Stimulated activated CD4-positive, alpha-beta T cell treated with anti-CD3 and anti-CD28 coated beads, Interleukin-2, amount 100 ng/mL, for 4 hours (primary cell): ENCODE data around the gene COL18A1.
"Not testable (repeated sequence)": the region's sequence is repeated elsewhere in the genome, so short reads cannot be mapped to it uniquely, and the experiment has no call there.

ENCODE experiments used
- DNase-seq: peaks from one replicate; pipeline ENCODE4 v3.0.0-alpha.2; 2020; ENCODE audit warnings: low read depth

The COL18A1 gene

DNA sequence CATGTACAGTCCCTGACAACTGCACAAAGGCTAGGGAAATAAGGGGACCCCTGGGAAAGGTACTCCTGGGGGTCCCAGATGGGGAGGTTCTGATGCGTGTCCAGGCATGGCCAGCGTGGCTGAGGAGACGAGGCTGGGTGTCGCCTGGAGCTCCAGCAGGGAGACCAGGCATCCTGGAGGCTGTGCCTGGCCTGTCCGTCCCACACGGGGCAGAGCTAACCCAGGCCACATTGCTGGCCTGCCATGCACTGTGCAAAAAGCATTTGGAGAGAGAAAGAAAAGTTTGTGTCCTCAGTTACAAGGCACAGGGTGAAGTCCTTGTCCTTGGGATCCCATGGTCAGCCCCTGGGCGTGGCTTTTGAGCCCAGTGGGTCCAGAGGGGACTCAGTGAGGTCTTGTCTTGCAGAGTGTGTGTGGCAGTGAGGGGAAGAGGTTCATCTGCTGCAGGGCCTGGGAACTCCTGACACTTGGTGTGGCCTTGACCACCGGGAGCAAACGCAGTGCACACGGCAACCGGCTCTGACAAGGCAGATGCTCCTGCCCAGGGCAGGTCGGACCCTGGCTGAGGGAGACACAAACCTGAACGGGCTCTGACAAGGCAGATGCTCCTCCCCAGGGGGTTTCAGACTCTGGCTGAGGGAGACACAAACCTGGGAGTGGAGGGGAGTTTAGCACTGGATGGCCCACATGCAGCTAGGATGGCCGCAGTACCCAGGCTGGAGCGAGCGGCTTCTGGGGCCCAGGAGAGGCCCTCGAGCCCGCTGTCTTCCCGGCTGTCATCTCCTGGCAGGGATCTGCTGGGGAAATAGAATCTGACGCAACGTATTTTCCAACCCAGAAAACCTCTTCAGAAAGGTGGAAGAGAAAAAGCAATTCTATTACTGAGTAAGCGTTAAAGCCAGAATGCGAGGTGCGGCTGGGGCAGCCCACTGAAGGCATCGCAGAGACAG lies 37.3 kb upstream of the COL18A1 start:
- no peak for DNase-seq

DNA sequence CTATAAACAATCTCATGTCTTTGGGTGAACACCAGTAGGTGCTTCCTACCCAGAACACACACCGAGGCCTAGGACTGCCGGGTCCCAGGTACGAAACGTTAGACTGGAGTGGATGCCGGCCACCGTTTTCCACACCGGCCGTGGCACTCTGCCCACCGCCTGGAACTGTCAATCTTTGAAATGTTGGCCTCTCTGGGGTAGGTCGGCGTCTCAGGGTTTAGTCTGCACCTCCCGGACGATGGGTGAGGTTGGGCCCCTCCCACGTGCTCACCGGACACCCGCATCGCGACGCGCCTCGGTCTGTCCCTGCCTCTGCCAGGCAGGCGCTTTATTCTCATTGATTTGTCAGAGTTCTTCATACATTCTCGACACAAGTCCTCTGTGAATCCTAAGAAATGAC lies 35.9 kb upstream of the COL18A1 start:
- not testable (repeated sequence) for DNase-seq

DNA sequence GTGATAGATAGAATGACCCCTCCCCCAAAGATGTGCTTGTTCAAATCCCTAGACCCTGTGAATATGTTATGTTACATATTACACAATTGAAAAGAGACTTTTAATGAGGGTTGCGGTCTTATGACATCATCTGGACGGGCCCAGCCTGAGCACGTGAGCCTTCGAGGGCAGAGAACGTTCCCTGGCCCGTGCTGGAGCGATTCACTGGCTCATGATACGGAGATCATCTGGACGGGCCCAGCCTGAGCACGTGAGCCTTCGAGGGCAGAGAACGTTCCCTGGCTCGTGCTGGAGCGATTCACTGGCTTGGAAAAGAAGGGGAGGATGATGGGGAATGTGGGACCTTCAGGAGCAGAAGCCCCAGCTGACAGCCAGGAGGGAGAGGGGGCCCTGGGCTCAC lies 34.4 kb upstream of the COL18A1 start:
- DNase-seq = no peak

DNA sequence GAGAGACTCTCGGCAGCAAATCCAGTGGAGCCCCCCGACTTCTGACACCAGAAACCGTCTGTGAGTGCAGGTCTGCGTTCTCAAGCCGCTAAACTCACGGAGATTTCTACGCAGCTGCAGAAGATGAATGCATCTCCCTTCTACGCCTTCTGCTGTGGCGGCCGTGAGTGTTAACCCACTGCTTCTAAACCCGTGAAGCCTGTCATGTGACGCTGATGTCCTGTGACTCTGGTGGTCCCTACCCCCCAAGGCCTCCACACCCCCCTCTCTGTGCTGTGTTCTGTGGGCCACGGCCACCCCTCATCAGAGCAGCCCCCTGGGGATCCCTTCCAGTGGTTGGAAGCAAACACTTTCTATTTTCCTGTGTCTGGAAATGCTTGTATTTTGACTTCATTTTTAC lies 33.9 kb upstream of the COL18A1 start:
- no peak for DNase-seq

DNA sequence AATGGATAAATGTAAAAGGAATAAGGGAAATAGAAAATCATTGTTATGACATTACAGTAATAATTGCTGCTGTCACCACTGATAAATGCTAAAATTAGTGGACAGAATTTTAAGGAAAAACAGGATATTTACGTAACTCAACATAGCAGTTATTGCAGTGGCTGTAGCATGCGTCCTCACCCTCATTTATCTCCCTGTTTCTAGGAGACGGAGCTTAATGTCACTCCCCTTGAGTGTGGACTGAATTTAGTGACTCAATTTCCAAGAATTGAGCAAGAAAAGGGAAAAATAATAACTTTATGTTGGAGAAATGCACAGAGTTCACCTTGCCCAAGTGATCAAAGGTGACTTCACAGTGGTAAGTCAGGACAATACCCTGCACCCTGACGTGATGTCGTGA lies 33.3 kb upstream of the COL18A1 start:
- no peak for DNase-seq

DNA sequence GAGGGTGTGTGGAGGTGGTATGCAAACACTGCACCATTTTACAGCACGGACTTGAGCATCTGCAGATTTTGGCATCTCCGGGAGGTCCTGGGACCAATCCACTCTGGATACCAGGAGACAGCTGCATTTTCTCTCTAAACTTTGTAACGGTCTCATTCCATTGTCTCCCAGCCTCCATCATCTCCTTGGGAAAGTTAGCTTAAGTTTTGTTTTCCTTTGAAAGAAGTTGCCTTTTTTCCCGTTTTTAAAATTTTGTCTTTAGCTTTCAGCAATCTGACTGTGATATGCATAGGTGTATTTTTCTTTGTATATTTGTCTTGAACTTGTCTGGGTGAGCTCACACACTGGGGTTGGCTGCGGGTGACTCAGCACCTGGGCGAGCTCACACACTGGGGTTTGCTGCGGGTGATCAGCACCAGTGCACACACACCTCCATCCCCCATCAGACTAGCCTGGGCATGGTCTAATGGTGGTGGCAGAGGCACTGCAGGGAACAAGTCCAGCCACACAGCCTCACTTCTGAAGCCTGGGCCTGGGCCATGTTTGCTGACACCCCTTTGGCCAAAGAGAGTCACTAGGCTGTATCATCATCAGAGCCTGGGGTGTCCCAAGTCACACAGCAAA lies 32.1 kb upstream of the COL18A1 start:
- DNase-seq = no peak

DNA sequence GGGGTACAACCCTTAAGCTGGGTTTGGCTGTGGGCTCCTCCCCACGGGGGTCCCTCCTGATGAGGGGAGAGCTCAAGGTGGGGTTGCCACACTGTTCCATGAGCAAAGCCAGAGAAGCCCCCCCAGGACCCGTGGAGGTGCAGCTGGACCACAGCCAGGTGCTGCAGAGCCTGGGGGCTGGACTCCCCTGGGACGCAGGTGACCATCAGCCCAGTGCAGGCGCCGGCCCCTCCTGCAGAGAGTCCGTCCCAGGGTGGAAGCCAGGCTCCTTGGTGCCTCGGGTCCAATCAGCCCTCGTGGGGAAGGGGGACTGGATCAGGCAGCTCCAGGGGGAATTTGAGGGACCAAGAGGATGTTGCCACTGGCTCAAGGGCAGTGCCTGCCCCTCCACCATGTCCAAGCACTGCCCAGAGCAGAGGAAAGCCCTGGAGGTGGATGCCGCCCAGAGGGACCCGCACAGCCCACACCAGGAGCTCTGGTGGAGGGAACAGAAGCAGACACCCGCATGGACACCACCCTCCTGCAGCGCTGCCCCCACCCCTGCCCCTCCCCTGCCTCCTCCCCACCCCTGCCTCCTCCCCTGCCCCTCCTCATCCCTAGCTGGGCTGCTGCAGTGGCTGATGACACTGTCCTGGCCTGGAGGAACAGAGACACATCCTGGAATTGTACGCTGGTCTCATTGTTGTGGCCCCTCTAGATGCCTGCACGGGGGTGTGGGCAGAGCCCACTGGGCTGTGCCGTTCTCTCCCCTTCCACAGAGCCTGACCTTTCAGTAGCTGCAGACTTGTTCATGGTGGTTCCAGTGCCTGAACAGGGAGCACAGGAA lies 30.8 kb upstream of the COL18A1 start:
- no peak for DNase-seq

DNA sequence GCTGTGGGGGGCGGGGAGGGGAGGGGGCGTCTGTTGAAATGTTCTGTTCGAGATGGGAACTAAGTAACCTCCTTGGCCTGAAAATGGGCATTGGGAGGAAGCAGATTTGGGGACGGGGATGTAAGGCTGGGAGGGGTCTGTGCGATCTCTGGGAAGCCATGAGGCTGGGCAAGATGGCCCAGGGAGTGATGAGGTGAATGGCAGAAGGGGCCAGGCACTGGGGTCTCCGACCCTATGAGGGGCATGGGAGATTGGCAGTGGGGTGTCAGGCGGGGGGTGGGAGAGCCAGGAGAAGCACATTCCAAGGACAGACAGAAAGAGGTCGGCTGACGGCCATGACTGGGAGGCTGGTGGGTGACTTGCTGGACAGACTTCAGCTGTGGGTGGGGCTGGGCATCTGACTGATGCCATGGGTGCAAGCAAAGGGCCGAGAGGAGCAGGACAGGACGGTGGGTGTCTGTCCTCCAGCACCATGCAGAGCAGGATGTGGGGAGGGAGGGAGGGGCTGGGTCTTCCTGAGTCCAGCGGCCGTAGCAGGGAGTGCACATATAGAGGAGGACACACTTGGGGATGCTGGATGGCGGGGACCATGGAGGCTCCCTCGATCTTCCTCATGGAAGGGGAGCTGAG lies 30.0 kb upstream of the COL18A1 start:
- DNase-seq = no peak

DNA sequence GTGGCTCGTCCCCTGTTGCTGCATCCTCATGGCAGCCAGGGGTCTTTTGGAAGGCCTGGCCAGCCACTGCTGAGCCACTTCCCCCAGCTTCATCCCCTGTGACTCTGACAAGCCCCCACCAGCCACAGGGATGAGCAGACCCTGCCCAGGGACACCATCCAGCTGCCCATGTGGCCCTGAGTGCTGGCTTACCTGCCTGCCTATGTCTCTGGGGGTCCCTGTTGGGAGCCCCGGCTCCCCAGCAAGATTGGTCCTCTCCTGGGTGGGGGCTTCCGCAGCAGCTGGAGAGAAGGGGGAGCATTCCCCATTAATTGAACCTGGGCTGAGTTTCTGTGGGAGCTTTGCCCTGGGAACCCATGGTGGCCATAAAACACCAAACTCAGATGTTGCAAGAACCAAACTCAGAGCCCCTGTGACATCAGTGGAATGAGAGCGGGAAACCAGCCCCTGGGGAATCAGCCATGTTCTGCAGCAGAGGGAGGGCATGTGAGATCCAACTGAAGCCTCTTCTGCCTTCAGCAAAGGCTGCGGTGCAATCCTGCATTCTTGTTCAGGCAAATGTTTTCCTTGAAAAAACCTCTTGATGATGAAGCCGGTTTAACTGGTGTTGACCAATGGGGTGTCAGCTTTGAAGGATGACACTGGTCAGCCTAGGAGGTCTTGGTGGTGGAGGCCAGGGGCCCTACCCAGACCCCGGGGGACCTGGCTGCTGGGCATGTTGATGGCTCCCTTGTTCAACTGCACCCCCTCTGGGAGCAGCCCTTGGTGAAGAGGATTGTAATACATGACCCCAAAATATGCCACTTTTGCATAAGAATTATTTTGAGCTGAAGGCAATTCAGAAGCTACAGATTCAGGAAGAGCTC lies 28.3 kb upstream of the COL18A1 start:
- no peak for DNase-seq

DNA sequence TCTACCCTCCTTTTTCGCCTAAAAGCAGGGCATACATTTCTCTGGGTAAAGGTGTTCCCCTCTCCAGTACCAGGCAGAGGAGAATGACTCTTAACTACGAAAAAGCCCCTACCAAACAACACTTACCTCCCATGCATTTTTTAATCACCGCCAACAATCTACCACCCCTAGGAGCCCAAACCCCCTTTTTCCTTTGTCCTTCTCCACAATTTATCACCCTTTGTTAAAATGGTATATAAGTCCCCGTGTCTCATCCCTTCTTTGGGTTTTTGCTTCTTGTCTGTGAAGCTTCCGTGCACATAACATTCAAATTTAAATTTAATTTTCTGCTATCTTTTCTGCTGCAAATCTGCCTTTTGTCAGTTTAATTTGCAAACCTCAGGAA lies 27.6 kb upstream of the COL18A1 start:
- no peak for DNase-seq

DNA sequence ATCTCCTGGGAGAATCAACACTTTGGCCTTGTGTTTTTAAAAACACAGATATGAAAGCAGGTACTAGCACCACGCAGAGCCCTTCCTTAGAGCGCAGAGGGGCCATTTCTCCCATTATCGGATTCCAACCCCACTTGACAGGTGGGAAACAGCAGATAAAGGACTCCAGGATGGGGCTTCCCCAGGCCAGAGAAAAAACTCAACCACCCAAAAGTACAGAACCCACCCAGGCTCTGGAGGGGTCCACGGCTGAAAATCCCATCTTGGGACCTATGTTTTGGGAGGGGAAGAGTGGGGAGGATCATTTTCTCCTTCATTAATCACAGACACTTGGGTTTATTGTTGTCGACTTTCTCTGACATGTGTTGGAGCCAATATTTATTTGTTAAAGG lies 27.1 kb upstream of the COL18A1 start:
- no peak for DNase-seq

DNA sequence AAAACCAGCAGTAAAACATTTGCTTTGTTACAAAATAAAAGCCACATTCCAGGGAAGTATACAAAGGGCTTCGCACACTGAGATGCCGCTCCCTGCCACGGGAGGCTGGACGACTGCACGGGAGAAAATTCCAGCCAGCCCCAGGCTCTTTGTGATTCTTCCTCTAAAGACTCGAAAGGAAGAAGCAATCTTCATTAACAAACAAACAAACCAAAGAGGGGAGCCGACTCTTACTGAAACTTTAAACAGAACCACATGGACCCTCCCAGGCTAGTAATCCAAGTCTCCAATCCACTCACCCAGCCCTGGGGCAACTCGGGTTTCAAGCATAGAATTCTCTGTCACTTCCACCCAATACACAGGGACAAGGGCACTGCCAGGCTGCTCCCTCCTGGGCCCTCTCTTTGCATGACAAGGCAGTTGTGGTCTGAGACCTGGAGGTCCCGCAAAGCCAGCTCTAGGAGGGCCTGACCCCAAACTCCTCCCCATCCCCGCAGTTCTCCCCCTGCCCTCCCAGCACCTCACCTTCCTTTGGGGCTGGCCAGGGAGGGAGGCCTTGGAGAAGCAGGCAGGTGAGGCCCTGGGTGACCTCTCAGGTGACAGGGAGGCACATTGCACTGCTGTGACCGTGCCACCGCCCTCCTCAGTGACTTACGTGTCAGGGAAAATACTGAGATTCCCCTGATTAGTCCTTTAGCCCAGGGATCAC lies 26.6 kb upstream of the COL18A1 start:
- no peak for DNase-seq

DNA sequence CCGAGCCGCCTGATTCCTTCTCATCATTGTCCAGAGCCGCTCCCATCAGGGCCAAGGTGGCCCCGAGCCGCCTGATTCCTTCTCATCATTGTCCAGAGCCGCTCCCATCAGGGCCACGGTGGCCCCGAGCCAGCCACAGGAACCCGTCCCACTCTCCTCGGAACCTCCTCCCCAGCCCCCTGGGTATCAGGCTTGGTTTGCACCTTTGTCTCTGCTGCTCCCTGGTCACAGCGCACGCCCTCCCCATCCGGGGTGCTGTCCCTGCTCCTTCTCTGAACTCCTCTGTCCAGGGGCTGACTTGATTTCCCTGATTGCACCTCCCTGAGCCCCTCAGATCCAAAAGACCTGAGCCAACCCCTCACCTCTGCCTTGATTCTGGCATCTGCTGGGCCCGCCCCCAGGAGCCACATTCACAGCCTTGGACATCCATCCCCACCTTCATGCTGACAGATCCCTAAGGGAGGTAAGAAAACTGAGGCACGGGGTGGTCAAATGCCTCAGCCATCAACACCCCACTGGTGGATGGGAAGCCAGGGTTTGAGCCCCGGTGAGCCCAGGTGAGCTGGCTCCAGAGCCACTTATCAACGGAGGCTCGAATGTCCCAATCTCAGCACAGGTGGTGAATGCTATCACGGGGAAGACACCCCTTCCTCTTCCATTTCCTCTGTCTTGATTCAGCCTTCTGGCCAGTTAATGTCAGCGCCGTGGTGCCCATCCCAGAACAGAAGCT lies 25.6 kb upstream of the COL18A1 start:
- no peak for DNase-seq

DNA sequence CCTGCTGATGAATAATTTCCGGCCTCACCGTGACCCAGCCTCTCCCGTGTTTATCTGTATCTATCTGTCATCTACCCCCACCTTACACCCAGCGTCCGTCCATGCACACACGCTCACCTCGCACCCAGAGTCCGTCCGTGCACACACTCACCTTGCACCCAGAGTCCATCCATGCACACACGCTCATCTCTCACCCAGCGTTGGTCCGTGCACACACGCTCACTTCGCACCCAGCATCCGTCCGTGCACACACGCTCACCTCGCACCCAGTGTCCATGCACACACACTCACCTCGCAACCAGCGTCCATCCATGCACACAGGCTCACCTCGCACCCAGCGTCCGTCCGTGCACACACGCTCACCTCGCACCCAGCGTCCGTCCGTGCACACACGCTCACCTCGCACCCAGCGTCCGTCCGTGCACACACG lies 25.0 kb upstream of the COL18A1 start:
- no peak for DNase-seq

DNA sequence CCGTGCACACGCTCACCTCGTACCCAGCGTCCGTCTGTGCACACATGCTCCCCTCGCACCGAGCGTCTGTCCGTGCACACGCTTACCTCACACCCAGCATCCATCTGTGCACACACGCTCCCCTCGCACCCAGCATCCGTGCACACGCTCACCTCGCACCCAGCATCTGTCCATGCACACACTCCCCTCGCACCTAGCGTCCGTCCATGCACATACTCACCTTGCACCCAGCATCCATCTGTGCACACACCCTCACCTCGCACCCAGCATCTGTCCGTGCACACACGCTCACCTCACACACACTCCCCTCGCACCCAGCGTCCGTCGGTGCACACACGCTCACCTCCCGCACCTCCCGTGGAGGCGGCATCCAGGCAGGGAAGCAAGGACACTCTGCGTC lies 24.4 kb upstream of the COL18A1 start:
- no peak for DNase-seq

DNA sequence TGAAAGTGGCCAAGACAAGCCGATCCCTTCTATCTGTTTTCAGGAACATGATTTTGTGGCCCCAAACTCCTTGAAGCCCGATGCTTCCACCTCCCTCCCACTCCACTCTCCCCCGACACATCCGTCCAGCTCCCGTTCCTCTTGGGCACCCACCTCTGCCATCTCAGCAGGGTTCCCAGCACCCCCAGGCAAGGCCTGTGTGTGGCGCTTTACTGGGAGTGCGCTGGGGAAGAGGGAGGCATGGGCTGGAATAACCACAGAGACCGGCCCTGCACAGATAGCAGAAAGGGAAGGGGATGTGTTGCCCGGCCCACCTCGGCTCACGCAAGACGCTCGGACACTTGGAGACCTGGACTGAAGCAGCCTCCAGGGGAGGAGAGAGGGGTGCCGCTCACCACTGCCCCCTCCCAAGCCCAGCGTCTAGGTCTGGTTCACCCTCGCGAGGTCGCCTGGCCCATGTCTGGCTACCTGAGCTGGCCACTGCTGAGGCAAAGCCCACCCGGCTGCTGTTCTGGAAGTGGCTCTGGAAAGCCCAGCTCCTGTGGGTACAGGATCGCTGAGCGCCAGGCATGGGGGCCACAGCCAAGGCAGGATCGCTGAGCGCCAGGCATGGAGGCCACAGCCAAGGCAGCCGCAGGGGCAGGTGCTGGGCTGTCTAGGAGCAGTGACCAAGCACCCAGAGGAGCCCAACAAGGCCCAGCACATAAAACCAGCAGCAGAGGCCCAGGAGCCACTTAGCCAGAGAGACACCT lies 23.8 kb upstream of the COL18A1 start:
- DNase-seq = no peak

DNA sequence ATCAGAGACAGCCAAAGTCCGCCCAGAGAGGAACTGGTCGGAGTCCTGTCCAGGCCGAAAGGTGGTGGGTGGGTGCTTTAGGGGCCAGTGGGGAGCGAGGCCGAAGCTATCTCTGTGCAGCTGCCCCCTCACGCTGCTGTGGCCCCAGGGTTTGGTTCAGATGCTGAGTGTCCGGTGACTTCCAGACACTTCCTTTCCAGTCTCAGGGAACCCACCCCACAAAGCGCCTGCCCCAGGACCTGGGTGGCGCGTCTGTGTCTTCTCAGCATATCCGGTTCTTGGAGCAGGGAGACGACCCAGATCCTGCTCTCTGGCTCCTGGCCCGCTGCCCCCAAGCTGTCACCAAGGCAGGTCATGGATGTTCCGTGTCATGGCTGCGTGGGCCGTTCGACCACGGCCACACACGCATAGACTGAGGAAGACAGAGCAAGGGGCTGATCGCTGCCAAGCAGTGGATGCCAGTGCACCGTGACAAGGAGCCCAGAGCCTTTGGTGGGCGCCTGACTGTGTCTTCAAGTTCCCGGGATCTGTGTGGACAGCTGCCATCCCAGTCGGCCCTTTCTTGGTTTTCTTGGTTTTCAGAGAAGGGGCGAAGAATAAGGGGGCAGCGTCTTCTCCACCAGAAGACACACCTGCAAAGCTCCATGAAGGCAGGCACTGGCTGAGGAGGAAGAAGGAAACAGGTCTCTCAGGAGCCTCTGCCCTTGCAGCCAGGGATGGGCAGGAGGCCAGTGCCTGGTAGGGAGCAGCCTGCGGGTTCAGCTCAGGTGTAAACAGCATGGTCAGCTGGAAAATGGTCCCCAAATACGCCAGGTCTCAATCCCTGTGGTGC lies 22.9 kb upstream of the COL18A1 start:
- no peak for DNase-seq

DNA sequence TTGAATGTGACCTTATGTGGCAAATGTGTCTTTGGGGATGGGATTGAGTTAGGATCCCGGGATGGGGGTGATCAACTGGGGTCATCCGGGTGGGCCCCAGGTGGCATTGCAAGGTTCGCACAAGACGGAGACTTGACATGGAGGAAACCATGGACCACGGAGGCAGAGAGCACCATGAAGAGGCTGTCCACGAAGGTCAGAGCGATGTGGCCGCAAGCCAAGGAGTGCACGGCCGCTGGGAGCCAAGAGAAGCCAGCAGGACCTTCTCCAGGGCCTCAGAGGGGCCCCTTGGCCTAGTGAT lies 22.3 kb upstream of the COL18A1 start:
- DNase-seq = no peak
